SHP77 (cell line): Measurements from ENCODE around the gene MVB12B.

Experiments
- DNase-seq, 2 experiments: peaks; one replicate each; lab custom pipeline; 2025; lab: John Stamatoyannopoulos, UW

The MVB12B gene

GRCh38 chr9:126363847-126364671 lies 37.4 kb downstream of the MVB12B start:
- DNase-seq: no peak

- no peak for DNase-seq
Observed at GRCh38 chr9:126365780-126366179, 39.2 kb downstream of the MVB12B start.

- no peak for DNase-seq
Observed at GRCh38 chr9:126366366-126367011, 39.9 kb downstream of the MVB12B start.

- no peak for DNase-seq
Observed at GRCh38 chr9:126367139-126367538, 40.5 kb downstream of the MVB12B start.

- DNase-seq: no peak
Observed at GRCh38 chr9:126367616-126368015, 41.0 kb downstream of the MVB12B start.

GRCh38 chr9:126368020-126368419 lies 41.4 kb downstream of the MVB12B start:
- no peak for DNase-seq

- DNase-seq: no peak
Observed at GRCh38 chr9:126371007-126371870, 44.6 kb downstream of the MVB12B start.

- DNase-seq: no peak
Observed at GRCh38 chr9:126372716-126373115, 46.1 kb downstream of the MVB12B start.

GRCh38 chr9:126373241-126373640 lies 46.6 kb downstream of the MVB12B start:
- no peak for DNase-seq

- no peak for DNase-seq
Observed at GRCh38 chr9:126374366-126374781, 47.7 kb downstream of the MVB12B start.

- no peak for DNase-seq
Observed at GRCh38 chr9:126375386-126375785, 48.8 kb downstream of the MVB12B start.

- DNase-seq: no peak
Observed at GRCh38 chr9:126376311-126377175, 49.9 kb downstream of the MVB12B start.

- DNase-seq: no peak
Observed at GRCh38 chr9:126377176-126377509, 50.5 kb downstream of the MVB12B start.

GRCh38 chr9:126377536-126377935 lies 50.9 kb downstream of the MVB12B start:
- no peak for DNase-seq

GRCh38 chr9:126378761-126379160 lies 52.1 kb downstream of the MVB12B start:
- no peak for DNase-seq

- DNase-seq: no peak
Observed at GRCh38 chr9:126379661-126380360, 53.2 kb downstream of the MVB12B start.

GRCh38 chr9:126380447-126380846 lies 53.8 kb downstream of the MVB12B start:
- DNase-seq: no peak

GRCh38 chr9:126381195-126381594 lies 54.6 kb downstream of the MVB12B start:
- DNase-seq: no peak

- no peak for DNase-seq
Observed at GRCh38 chr9:126383406-126384046, 56.9 kb downstream of the MVB12B start.

- DNase-seq: no peak
Observed at GRCh38 chr9:126384926-126385325, 58.3 kb downstream of the MVB12B start.

GRCh38 chr9:126386088-126386487 lies 59.5 kb downstream of the MVB12B start:
- peak in 1 of 2 experiments; percentile 13 for DNase-seq
